GM12878 (cell line): ENCODE results near the gene NOC4L.

Experiments used
- BMI1 ChIP-seq: fragments of 450-650 bp; IDR thresholded peaks from 2 replicates; pipeline ENCODE4 v1.6.1; 2016; ENCODE audit warnings: mild to moderate bottlenecking, moderate library complexity, borderline replicate concordance
- DPF2 ChIP-seq: fragments of 450-650 bp; IDR thresholded peaks from 2 replicates; pipeline ENCODE4 v1.6.1; 2017; ENCODE audit warnings: mild to moderate bottlenecking
- E4F1 ChIP-seq: fragments of 450-650 bp; IDR thresholded peaks from 2 replicates; pipeline ENCODE4 v1.6.1; 2018; ENCODE audit warnings: borderline replicate concordance, mild to moderate bottlenecking; ENCODE audit not compliant: partially characterized antibody
- MLLT1 ChIP-seq: fragments of 450-650 bp; IDR thresholded peaks from 2 replicates; pipeline ENCODE4 v1.6.1; 2016; ENCODE audit warnings: mild to moderate bottlenecking
- NBN ChIP-seq: fragments of 450-650 bp; IDR thresholded peaks from 2 replicates; pipeline ENCODE4 v1.6.1; 2016
- RAD21 ChIP-seq: IDR thresholded peaks from 2 replicates; pipeline ENCODE4 v1.6.1; 2011; ENCODE audit warnings: mild to moderate bottlenecking, low read depth, low read length, moderate library complexity; ENCODE audit not compliant: insufficient read depth
- RBBP5 ChIP-seq: fragments of 200-600 bp; sonication (generic); conservative IDR thresholded peaks from 2 replicates; pipeline ENCODE4 v1.6.1; 2016
- TCF12 ChIP-seq: IDR thresholded peaks from 2 replicates; pipeline ENCODE4 v1.6.1; 2011; ENCODE audit warnings: low read depth, mild to moderate bottlenecking, low read length
- TF ChIP-seq, protein P1 (sequence below), 3 experiments: IDR thresholded peaks in 2 of 3; conservative IDR thresholded peaks in 1 of 3; 2 replicates each; pipeline ENCODE4 v1.5.1; 2011; ENCODE audit warnings: low read depth in 3 of 3, low read length in 3 of 3, mild to moderate bottlenecking in 3 of 3, control low read depth in 2 of 3, moderate library complexity in 2 of 3, inconsistent platforms in 1 of 3, mixed read lengths in 1 of 3; ENCODE audit not compliant: control insufficient read depth in 2 of 3, insufficient read depth in 1 of 3; ENCODE audit errors: extremely low read depth in 1 of 3
- TF ChIP-seq, protein P2 (sequence below): IDR thresholded peaks from 2 replicates; pipeline ENCODE4 v1.6.1; 2012; ENCODE audit warnings: low read depth, low read length, improper control_type of control experiment

DNA sequence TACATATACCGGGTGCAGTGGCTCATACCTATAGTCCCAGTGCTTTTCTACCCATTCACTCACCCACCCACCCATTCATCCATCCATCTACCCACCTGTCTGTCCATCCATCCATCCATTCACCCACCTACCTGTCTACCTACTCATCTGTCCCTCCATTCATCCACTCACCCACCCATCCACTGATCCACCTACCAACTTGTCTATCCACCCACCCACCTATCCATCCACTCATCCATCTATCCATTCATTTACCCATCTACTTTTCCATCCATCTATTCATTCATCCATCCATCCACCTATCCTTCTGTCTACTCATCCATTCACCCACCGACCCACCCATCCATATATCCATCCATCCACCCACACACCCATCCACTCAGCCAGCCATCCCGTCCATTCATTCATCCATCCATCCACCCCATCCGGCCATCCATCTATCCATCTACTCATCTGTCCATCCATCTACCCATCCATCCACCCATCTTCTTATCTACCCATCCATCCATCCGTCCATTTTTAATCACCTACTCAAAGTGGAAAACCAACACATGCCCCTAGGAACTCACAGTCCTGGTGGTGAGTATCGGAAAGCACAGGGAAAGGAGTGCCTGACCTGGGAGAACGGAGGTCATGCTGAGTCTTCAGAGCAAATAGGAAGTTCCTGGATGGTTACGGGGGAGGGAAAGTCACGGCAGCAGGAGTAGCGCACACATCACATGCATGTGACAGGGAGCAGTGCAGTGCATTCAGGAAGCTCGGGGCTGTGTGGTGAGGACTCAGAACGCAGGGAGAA, 20.1 kb upstream of the NOC4L start:
- TF ChIP-seq, protein P1, sequence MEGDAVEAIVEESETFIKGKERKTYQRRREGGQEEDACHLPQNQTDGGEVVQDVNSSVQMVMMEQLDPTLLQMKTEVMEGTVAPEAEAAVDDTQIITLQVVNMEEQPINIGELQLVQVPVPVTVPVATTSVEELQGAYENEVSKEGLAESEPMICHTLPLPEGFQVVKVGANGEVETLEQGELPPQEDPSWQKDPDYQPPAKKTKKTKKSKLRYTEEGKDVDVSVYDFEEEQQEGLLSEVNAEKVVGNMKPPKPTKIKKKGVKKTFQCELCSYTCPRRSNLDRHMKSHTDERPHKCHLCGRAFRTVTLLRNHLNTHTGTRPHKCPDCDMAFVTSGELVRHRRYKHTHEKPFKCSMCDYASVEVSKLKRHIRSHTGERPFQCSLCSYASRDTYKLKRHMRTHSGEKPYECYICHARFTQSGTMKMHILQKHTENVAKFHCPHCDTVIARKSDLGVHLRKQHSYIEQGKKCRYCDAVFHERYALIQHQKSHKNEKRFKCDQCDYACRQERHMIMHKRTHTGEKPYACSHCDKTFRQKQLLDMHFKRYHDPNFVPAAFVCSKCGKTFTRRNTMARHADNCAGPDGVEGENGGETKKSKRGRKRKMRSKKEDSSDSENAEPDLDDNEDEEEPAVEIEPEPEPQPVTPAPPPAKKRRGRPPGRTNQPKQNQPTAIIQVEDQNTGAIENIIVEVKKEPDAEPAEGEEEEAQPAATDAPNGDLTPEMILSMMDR (IDR thresholded peaks at IDR 0.05 in 2 of 3, conservative IDR thresholded peaks at IDR 0.05 in 1 of 3; ENCODE audit: control insufficient read depth in 2 of 3, extremely low read depth in 1 of 3, insufficient read depth in 1 of 3, low read depth in 3 of 3, low read length in 3 of 3): no peak
- TF ChIP-seq RAD21 (no peak), E4F1 (no peak), BMI1 (no peak), NBN (no peak), DPF2 (no peak), RBBP5 (no peak), TCF12 (no peak), MLLT1 (no peak)
- TF ChIP-seq, protein P2, sequence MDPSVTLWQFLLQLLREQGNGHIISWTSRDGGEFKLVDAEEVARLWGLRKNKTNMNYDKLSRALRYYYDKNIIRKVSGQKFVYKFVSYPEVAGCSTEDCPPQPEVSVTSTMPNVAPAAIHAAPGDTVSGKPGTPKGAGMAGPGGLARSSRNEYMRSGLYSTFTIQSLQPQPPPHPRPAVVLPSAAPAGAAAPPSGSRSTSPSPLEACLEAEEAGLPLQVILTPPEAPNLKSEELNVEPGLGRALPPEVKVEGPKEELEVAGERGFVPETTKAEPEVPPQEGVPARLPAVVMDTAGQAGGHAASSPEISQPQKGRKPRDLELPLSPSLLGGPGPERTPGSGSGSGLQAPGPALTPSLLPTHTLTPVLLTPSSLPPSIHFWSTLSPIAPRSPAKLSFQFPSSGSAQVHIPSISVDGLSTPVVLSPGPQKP: no peak
